Sigmoid colon (tissue), 7 donors: ENCODE results near the gene ANGPT4. TPM values are rescaled to one million over a fixed set of nuclear protein-coding genes. Genes with fewer than 3 reads are reported as not detected.

ENCODE experiments used
- DNase-seq: peaks from one replicate; pipeline ENCODE4 v3.0.0-alpha.2; 2019
- H3K27ac ChIP-seq, 4 donors: fragments of 200-600 bp; sonication (generic); one replicate each; pipeline ENCODE4 v1.5.1; 2016 to 2019; ENCODE audit warnings: mild to moderate bottlenecking in 1 of 4
- H3K27me3 ChIP-seq, 3 donors: fragments of 200-600 bp; sonication (generic); one replicate each; pipeline ENCODE4 v1.5.1; 2019; ENCODE audit warnings: mild to moderate bottlenecking in 1 of 3
- H3K36me3 ChIP-seq, 4 donors: fragments of 200-600 bp; sonication (generic); one replicate each; pipeline ENCODE4 v1.5.1; 2016 to 2019
- H3K4me1 ChIP-seq, 4 donors: fragments of 200-600 bp; sonication (generic); one replicate each; pipeline ENCODE4 v1.5.1; 2017 to 2019
- H3K4me3 ChIP-seq, 4 donors: fragments of 200-600 bp; sonication (generic); one replicate each; pipeline ENCODE4 v1.5.1; 2017 to 2019; ENCODE audit warnings: mild to moderate bottlenecking in 2 of 4, moderate library complexity in 1 of 4
- H3K9me3 ChIP-seq, 4 donors: fragments of 200-600 bp in 3 of 4; sonication (generic) in 3 of 4; one replicate each; pipeline versions ENCODE4 v1.5.1 to v1.6.1; 2013 to 2019
- CTCF ChIP-seq, 4 experiments: fragments of 450-650 bp in 3 of 4; fragments of 200-600 bp in 1 of 4; IDR thresholded peaks; one replicate each; pipeline ENCODE4 v1.5.1; 2016 to 2019; ENCODE audit warnings: antibody characterized with exemption in 4 of 4, mild to moderate bottlenecking in 3 of 4, moderate library complexity in 2 of 4
- EP300 ChIP-seq, 4 donors: sonication (generic); formaldehyde crosslinking; IDR thresholded peaks; one replicate each; pipeline ENCODE4 v1.6.1; 2017; ENCODE audit warnings: antibody characterized with exemption in 4 of 4
- POLR2A ChIP-seq, 2 donors: fragments of 450-650 bp; IDR thresholded peaks; one replicate each; pipeline ENCODE4 v1.6.1; 2016; ENCODE audit warnings: antibody characterized with exemption in 2 of 2, mild to moderate bottlenecking in 2 of 2, moderate library complexity in 2 of 2
- POLR2AphosphoS5 ChIP-seq, 4 donors: sonication (generic); formaldehyde crosslinking; IDR thresholded peaks; one replicate each; pipeline ENCODE4 v1.6.1; 2017; ENCODE audit warnings: antibody characterized with exemption in 4 of 4
- WGBS, 2 donors: extraction: QIAGEN DNeasy Blood & Tissue Kit; methylation state at CpG; one replicate each; pipeline ENCODE4 v1.1.7; 2013; 5-methylcytosine and 5-hydroxymethylcytosine counted together
- intact Hi-C: fragments of 100-400 bp; cut with DNase I; formaldehyde crosslinking; loops from one replicate; pipeline ENCODE4 v1.15.1; 2023
- polyA plus RNA-seq, 3 donors: library from polyadenylated mRNA; stranded (reverse); fragments of 200-250 nt; gene quantifications; one replicate each; pipeline ENCODE4 v1.2.3, GENCODE V29; 2013
- total RNA-seq, 4 donors: library from RNA; depleted of rRNA; stranded (reverse); fragments of >200 nt; gene quantifications; one replicate each; pipeline ENCODE4 v1.1.0, GENCODE V29; 2016
- donor health status: healthy with polysubstance abuse.
- donor health status: Bipolar disorder and iron deficiency.
- donor health status: healthy.

ANGPT4 gene
- under 1 TPM in 3 of 4 donors, not detected in 1; under 0.01 to 0.28 (median 0.27) TPM for total RNA-seq
- polyA plus RNA-seq = under 1 TPM in 1 of 3 donors, not detected in 2; 0.19 TPM

DNA sequence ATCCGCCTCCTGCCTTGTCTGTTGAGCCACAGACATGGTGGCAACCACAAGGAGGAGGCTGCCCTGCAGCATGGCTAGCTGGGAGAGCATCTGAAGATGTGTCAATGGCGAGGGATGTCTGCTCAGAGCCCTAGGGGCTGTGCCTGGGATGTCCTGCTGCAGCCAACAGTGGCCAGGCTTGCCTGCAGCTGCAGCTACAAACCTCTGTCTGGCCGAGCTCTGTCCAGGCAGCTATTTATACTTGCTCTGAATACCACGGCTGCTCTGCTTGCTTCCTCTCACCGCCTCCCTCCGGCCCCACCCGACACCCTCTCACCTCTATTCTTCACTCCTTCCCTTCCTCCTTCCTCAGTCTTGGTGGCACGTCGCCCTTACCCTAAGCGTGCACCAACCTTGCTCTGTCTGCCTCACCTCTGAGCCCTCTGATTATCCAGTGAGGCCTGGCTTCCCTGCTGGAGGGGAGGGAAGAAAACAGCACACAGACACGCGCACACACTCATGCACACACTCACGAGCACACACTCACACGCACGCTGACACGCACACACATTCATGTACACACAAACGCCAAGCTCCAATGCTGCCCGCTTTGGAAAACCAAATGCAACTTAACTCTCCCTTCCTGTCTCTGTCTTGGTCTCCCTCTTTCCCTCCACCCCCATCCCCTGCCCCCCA lies at the start of gene ANGPT4:
Gene ANGPT4 (minus strand): TSS at position 210 of the 675 bp plus-strand sequence. CDS start 120 bp downstream, at position 90.
- H3K4me3 ChIP-seq = no peak within 1 kb of the TSS
- no peaks in the 10 kb centered on the region for H3K36me3 ChIP-seq
- DNase-seq = no peak
- H3K27ac ChIP-seq = no peak within 1 kb of the TSS
- no peaks in the 10 kb centered on the region for H3K9me3 ChIP-seq
- intact Hi-C loops = no loop called here
- TF ChIP-seq POLR2AphosphoS5 (IDR thresholded peaks at IDR 0.05) (no peak), EP300 (IDR thresholded peaks at IDR 0.05) (no peak), POLR2A (IDR thresholded peaks at IDR 0.05) (no peak), CTCF (IDR thresholded peaks at IDR 0.05) (no peak)
- H3K27me3 ChIP-seq = peaks cover 0 to 22% (median 0%) of the 10 kb centered on the region in 3 donors
- WGBS, 2 donors = 36 to 52% methylated on average over 18 of the region's 18 CpGs
- no peaks in the 10 kb centered on the region for H3K4me1 ChIP-seq

GRCh38 chr20:963795-964194 lies 47.7 kb upstream of the ANGPT4 start:
- H3K36me3 ChIP-seq = no peaks in the 10 kb centered on the region
- H3K27me3 ChIP-seq = peaks cover 0 to 17% (median 2%) of the 10 kb centered on the region in 3 donors
- no peak for DNase-seq
- 83 to 87% methylated on average over 10 of the region's 10 CpGs for WGBS, 2 donors
- no peak overlapping the region for H3K4me3 ChIP-seq
- no peaks in the 10 kb centered on the region for H3K9me3 ChIP-seq
- no peaks in the 10 kb centered on the region for H3K4me1 ChIP-seq
- intact Hi-C loops = no loop called here
- TF ChIP-seq POLR2A (IDR thresholded peaks at IDR 0.05) (no peak), CTCF (IDR thresholded peaks at IDR 0.05) (no peak), POLR2AphosphoS5 (IDR thresholded peaks at IDR 0.05) (no peak), EP300 (IDR thresholded peaks at IDR 0.05) (no peak)
- no peak overlapping the region for H3K27ac ChIP-seq

- Histone ChIP-seq H3K27me3 (peaks cover 0 to 21% (median 7%) of the 10 kb centered on the region in 3 donors), H3K9me3 (no peaks in the 10 kb centered on the region), H3K4me1 (no peaks in the 10 kb centered on the region), H3K36me3 (no peaks in the 10 kb centered on the region), H3K27ac (no peak overlapping the region), H3K4me3 (no peak overlapping the region)
- TF ChIP-seq POLR2A (IDR thresholded peaks at IDR 0.05) (no peak), CTCF (IDR thresholded peaks at IDR 0.05) (no peak), EP300 (IDR thresholded peaks at IDR 0.05) (no peak), POLR2AphosphoS5 (IDR thresholded peaks at IDR 0.05) (no peak)
- no peak for DNase-seq
- intact Hi-C loops = no loop called here
- WGBS, 2 donors = 79 to 88% methylated on average over 8 of the region's 8 CpGs
These were observed 46.5 kb upstream of the ANGPT4 start for GRCh38 chr20:962683-963082.

- TF ChIP-seq POLR2A (IDR thresholded peaks at IDR 0.05) (no peak), POLR2AphosphoS5 (IDR thresholded peaks at IDR 0.05) (no peak), CTCF (IDR thresholded peaks at IDR 0.05) (no peak), EP300 (IDR thresholded peaks at IDR 0.05) (no peak)
- H3K4me1 ChIP-seq = no peaks in the 10 kb centered on the region
- no peak overlapping the region for H3K4me3 ChIP-seq
- no peak for DNase-seq
- no peak overlapping the region for H3K27ac ChIP-seq
- H3K27me3 ChIP-seq = peaks cover 0 to 26% (median 7%) of the 10 kb centered on the region in 3 donors
- no peaks in the 10 kb centered on the region for H3K36me3 ChIP-seq
- WGBS, 2 donors = 80 to 83% methylated on average over 3 of the region's 3 CpGs
- no peaks in the 10 kb centered on the region for H3K9me3 ChIP-seq
- intact Hi-C loops = no loop called here
These were observed 46.1 kb upstream of the ANGPT4 start for GRCh38 chr20:962223-962622.
